AG08396 (cell line): Measurements from ENCODE around the gene PDE3A.
A peak's percentile ranks its signal among the peaks of the same experiment; 100 is the strongest.

ENCODE experiments used
- DNase-seq: peaks from one replicate; pipeline ENCODE4 v3.0.0; 2012; ENCODE audit warnings: low spot score, mixed read lengths

Gene PDE3A

GRCh38 chr12:20458011-20458410, 89.7 kb downstream of the PDE3A start:
- no peak for DNase-seq

- no peak for DNase-seq
Measured at GRCh38 chr12:20459920-20460319, 91.6 kb downstream of the PDE3A start.

GRCh38 chr12:20460956-20461355, 92.6 kb downstream of the PDE3A start:
- no peak for DNase-seq

GRCh38 chr12:20463913-20464524, 95.7 kb downstream of the PDE3A start:
- DNase-seq = no peak

GRCh38 chr12:20469300-20469699, 101.0 kb downstream of the PDE3A start:
- DNase-seq = no peak

- DNase-seq = no peak
Measured at GRCh38 chr12:20469756-20470155, 101.4 kb downstream of the PDE3A start.

- no peak for DNase-seq
Measured at GRCh38 chr12:20472102-20472782, 103.9 kb downstream of the PDE3A start.

- DNase-seq = no peak
Measured at GRCh38 chr12:20473133-20473532, 104.8 kb downstream of the PDE3A start.

GRCh38 chr12:20474016-20474415, 105.7 kb downstream of the PDE3A start:
- DNase-seq = no peak

GRCh38 chr12:20474443-20474842, 106.1 kb downstream of the PDE3A start:
- DNase-seq = no peak

GRCh38 chr12:20475542-20475941, 107.2 kb downstream of the PDE3A start:
- DNase-seq = no peak

GRCh38 chr12:20476551-20476950, 108.2 kb downstream of the PDE3A start:
- DNase-seq = no peak

- no peak for DNase-seq
Measured at GRCh38 chr12:20477255-20477654, 108.9 kb downstream of the PDE3A start.

GRCh38 chr12:20477672-20478071, 109.3 kb downstream of the PDE3A start:
- DNase-seq = no peak

- DNase-seq = no peak
Measured at GRCh38 chr12:20482491-20483054, 114.2 kb downstream of the PDE3A start.

- peak; percentile 17 for DNase-seq
Measured at GRCh38 chr12:20483776-20484175, 115.4 kb downstream of the PDE3A start.

- DNase-seq = no peak
Measured at GRCh38 chr12:20486233-20486632, 117.9 kb downstream of the PDE3A start.

GRCh38 chr12:20487519-20487918, 119.2 kb downstream of the PDE3A start:
- no peak for DNase-seq

- DNase-seq = no peak
Measured at GRCh38 chr12:20489645-20490044, 121.3 kb downstream of the PDE3A start.

- DNase-seq = peak; percentile 5
Measured at GRCh38 chr12:20490213-20490612, 121.9 kb downstream of the PDE3A start.

GRCh38 chr12:20491290-20491689, 123.0 kb downstream of the PDE3A start:
- DNase-seq = no peak

- DNase-seq = peak; percentile 13
Measured at GRCh38 chr12:20492251-20492760, 124.0 kb downstream of the PDE3A start.

GRCh38 chr12:20493934-20494333, 125.6 kb downstream of the PDE3A start:
- no peak for DNase-seq
